ENCODE data around the gene PUS10.
"Not testable (repeated sequence)": the region's sequence is repeated elsewhere in the genome, so short reads cannot be mapped to it uniquely, and the experiment has no call there.

PUS10 gene

GRCh38 chr2:61045226-61045625 is 27.2 kb upstream of the PUS10 start:
- Histone ChIP-seq H3K9me3 (ENCODE audit: insufficient read depth, low read length) (no peaks in the 10 kb centered on the region), H3K36me3 (ENCODE audit: insufficient read depth, insufficient read length, low read length) (peaks cover 19% of the 10 kb centered on the region), H3K9ac (ENCODE audit: insufficient read length, low read depth) (no peak overlapping the region), H3K4me1 (ENCODE audit: insufficient read depth, insufficient read length) (no peaks in the 10 kb centered on the region), H3K27me3 (ENCODE audit: insufficient read depth, insufficient read length) (no peaks in the 10 kb centered on the region), H3K4me3 (ENCODE audit: insufficient read length, low read depth) (no peak overlapping the region)
- no peak for DNase-seq (ENCODE audit: low read depth, low spot score)
- TF ChIP-seq ZNF274 (IDR thresholded peaks at IDR 0.05; ENCODE audit: low read depth, low read length) (no peak), YY1 (IDR thresholded peaks at IDR 0.05; ENCODE audit: insufficient read depth, insufficient read length) (no peak), SUZ12 (IDR thresholded peaks at IDR 0.05; ENCODE audit: extremely low read depth, insufficient read depth, insufficient read length) (no peak)

GRCh38 chr2:61044636-61045035 is 26.6 kb upstream of the PUS10 start:
- Histone ChIP-seq H3K4me3 (ENCODE audit: insufficient read length, low read depth) (no peak overlapping the region), H3K36me3 (ENCODE audit: insufficient read depth, insufficient read length, low read length) (peaks cover 19% of the 10 kb centered on the region)

GRCh38 chr2:61042807-61043206 is 24.8 kb upstream of the PUS10 start:
- H3K9me3 ChIP-seq (ENCODE audit: insufficient read depth, low read length): no peaks in the 10 kb centered on the region
- TF ChIP-seq YY1 (IDR thresholded peaks at IDR 0.05; ENCODE audit: insufficient read depth, insufficient read length) (no peak), ZNF274 (IDR thresholded peaks at IDR 0.05; ENCODE audit: low read depth, low read length) (no peak), SUZ12 (IDR thresholded peaks at IDR 0.05; ENCODE audit: extremely low read depth, insufficient read depth, insufficient read length) (no peak)
- DNase-seq (ENCODE audit: low read depth, low spot score): no peak
- no peak overlapping the region for H3K4me3 ChIP-seq (ENCODE audit: insufficient read length, low read depth)
- H3K27me3 ChIP-seq (ENCODE audit: insufficient read depth, insufficient read length): no peaks in the 10 kb centered on the region
- no peak overlapping the region for H3K9ac ChIP-seq (ENCODE audit: insufficient read length, low read depth)
- H3K4me1 ChIP-seq (ENCODE audit: insufficient read depth, insufficient read length): no peaks in the 10 kb centered on the region
- peaks cover 11% of the 10 kb centered on the region for H3K36me3 ChIP-seq (ENCODE audit: insufficient read depth, insufficient read length, low read length)

More at GRCh38 chr2:61044636-61045035, 26.6 kb upstream of the PUS10 start:
- no peak overlapping the region for H3K9ac ChIP-seq (ENCODE audit: insufficient read length, low read depth)
- DNase-seq (ENCODE audit: low read depth, low spot score): no peak
- H3K27me3 ChIP-seq (ENCODE audit: insufficient read depth, insufficient read length): no peaks in the 10 kb centered on the region
- no peaks in the 10 kb centered on the region for H3K4me1 ChIP-seq (ENCODE audit: insufficient read depth, insufficient read length)
- no peaks in the 10 kb centered on the region for H3K9me3 ChIP-seq (ENCODE audit: insufficient read depth, low read length)
- TF ChIP-seq ZNF274 (IDR thresholded peaks at IDR 0.05; ENCODE audit: low read depth, low read length) (no peak), SUZ12 (IDR thresholded peaks at IDR 0.05; ENCODE audit: extremely low read depth, insufficient read depth, insufficient read length) (no peak), YY1 (IDR thresholded peaks at IDR 0.05; ENCODE audit: insufficient read depth, insufficient read length) (no peak)

- H3K4me1 ChIP-seq (ENCODE audit: insufficient read depth, insufficient read length); H3K27me3 ChIP-seq (ENCODE audit: insufficient read depth, insufficient read length); H3K4me3 ChIP-seq (ENCODE audit: insufficient read length, low read depth); H3K9ac ChIP-seq (ENCODE audit: insufficient read length, low read depth); H3K9me3 ChIP-seq (ENCODE audit: insufficient read depth, low read length); DNase-seq (ENCODE audit: low read depth, low spot score): not testable (repeated sequence)
- peaks cover 23% of the 10 kb centered on the region for H3K36me3 ChIP-seq (ENCODE audit: insufficient read depth, insufficient read length, low read length)
These were observed 18.6 kb upstream of the PUS10 start for GRCh38 chr2:61036643-61037042.

GRCh38 chr2:61034592-61034991 is 16.5 kb upstream of the PUS10 start:
- not testable (repeated sequence) for H3K9ac ChIP-seq (ENCODE audit: insufficient read length, low read depth); H3K4me3 ChIP-seq (ENCODE audit: insufficient read length, low read depth); H3K9me3 ChIP-seq (ENCODE audit: insufficient read depth, low read length); H3K4me1 ChIP-seq (ENCODE audit: insufficient read depth, insufficient read length); H3K27me3 ChIP-seq (ENCODE audit: insufficient read depth, insufficient read length); DNase-seq (ENCODE audit: low read depth, low spot score)
- peaks cover 27% of the 10 kb centered on the region for H3K36me3 ChIP-seq (ENCODE audit: insufficient read depth, insufficient read length, low read length)

- H3K9ac ChIP-seq (ENCODE audit: insufficient read length, low read depth): no peak overlapping the region
- no peak for TF ChIP-seq ZNF274 (IDR thresholded peaks at IDR 0.05; ENCODE audit: low read depth, low read length)
- TF ChIP-seq SUZ12 (IDR thresholded peaks at IDR 0.05; ENCODE audit: extremely low read depth, insufficient read depth, insufficient read length): no peak
- no peak for TF ChIP-seq YY1 (IDR thresholded peaks at IDR 0.05; ENCODE audit: insufficient read depth, insufficient read length)
- H3K27me3 ChIP-seq (ENCODE audit: insufficient read depth, insufficient read length): no peaks in the 10 kb centered on the region
- peaks cover 23% of the 10 kb centered on the region for H3K36me3 ChIP-seq (ENCODE audit: insufficient read depth, insufficient read length, low read length)
- no peaks in the 10 kb centered on the region for H3K9me3 ChIP-seq (ENCODE audit: insufficient read depth, low read length)
- DNase-seq (ENCODE audit: low read depth, low spot score): no peak
- H3K4me1 ChIP-seq (ENCODE audit: insufficient read depth, insufficient read length): no peaks in the 10 kb centered on the region
- H3K4me3 ChIP-seq (ENCODE audit: insufficient read length, low read depth): no peak overlapping the region
These were observed 11.5 kb upstream of the PUS10 start for GRCh38 chr2:61029533-61029932.

- no peaks in the 10 kb centered on the region; the same call in 1 of the 2 replicates for H3K9me3 ChIP-seq (ENCODE audit: insufficient read depth, low read length)
- H3K9ac ChIP-seq (ENCODE audit: insufficient read length, low read depth): no peak overlapping the region
- no peaks in the 10 kb centered on the region for H3K27me3 ChIP-seq (ENCODE audit: insufficient read depth, insufficient read length)
- DNase-seq (ENCODE audit: low read depth, low spot score): no peak
- H3K4me3 ChIP-seq (ENCODE audit: insufficient read length, low read depth): no peak overlapping the region
- no peaks in the 10 kb centered on the region for H3K4me1 ChIP-seq (ENCODE audit: insufficient read depth, insufficient read length)
- TF ChIP-seq ZNF274 (IDR thresholded peaks at IDR 0.05; ENCODE audit: low read depth, low read length) (no peak), SUZ12 (IDR thresholded peaks at IDR 0.05; ENCODE audit: extremely low read depth, insufficient read depth, insufficient read length) (no peak), YY1 (IDR thresholded peaks at IDR 0.05; ENCODE audit: insufficient read depth, insufficient read length) (no peak)
- peaks cover 17% of the 10 kb centered on the region for H3K36me3 ChIP-seq (ENCODE audit: insufficient read depth, insufficient read length, low read length)
These were observed 5.6 kb upstream of the PUS10 start for GRCh38 chr2:61023670-61024069.

GRCh38 chr2:61021228-61021660 is 3.2 kb upstream of the PUS10 start:
- no peak for DNase-seq (ENCODE audit: low read depth, low spot score)
- Histone ChIP-seq H3K4me3 (ENCODE audit: insufficient read length, low read depth) (no peak overlapping the region), H3K27me3 (ENCODE audit: insufficient read depth, insufficient read length) (no peaks in the 10 kb centered on the region), H3K36me3 (ENCODE audit: insufficient read depth, insufficient read length, low read length) (peaks cover 17% of the 10 kb centered on the region), H3K9me3 (ENCODE audit: insufficient read depth, low read length) (no peaks in the 10 kb centered on the region; the same call in 1 of the 2 replicates), H3K9ac (ENCODE audit: insufficient read length, low read depth) (no peak overlapping the region), H3K4me1 (ENCODE audit: insufficient read depth, insufficient read length) (no peaks in the 10 kb centered on the region)
- TF ChIP-seq ZNF274 (IDR thresholded peaks at IDR 0.05; ENCODE audit: low read depth, low read length) (no peak), SUZ12 (IDR thresholded peaks at IDR 0.05; ENCODE audit: extremely low read depth, insufficient read depth, insufficient read length) (no peak), YY1 (IDR thresholded peaks at IDR 0.05; ENCODE audit: insufficient read depth, insufficient read length) (no peak)

Data from NT2/D1 (cell line).